ENCODE measurements around the gene SETD6. TPM values are rescaled to one million over a fixed set of nuclear protein-coding genes. Genes with fewer than 3 reads are reported as not detected.
A peak's percentile ranks its signal among the peaks of the same experiment; 100 is the strongest.

Gene SETD6
- total RNA-seq, 1 donor from 2014 or later, result 24.3 TPM

- DNase-seq (ENCODE audit: low spot score), result no peak
These were observed 7.2 kb upstream of the SETD6 start for GRCh38 chr16:58507963-58508670.

GRCh38 chr16:58508671-58509251, 6.6 kb upstream of the SETD6 start:
- DNase-seq (ENCODE audit: low spot score), result no peak

GRCh38 chr16:58509256-58510096, 5.8 kb upstream of the SETD6 start:
- no peak for DNase-seq (ENCODE audit: low spot score)

- DNase-seq (ENCODE audit: low spot score), result no peak
These were observed 5.1 kb upstream of the SETD6 start for GRCh38 chr16:58510097-58510775.

GRCh38 chr16:58510776-58511628, 4.3 kb upstream of the SETD6 start:
- no peak for DNase-seq (ENCODE audit: low spot score)

GRCh38 chr16:58511933-58512815, 3.1 kb upstream of the SETD6 start:
- peak; percentile 70 for DNase-seq (ENCODE audit: low spot score)

- DNase-seq (ENCODE audit: low spot score), result no peak
These were observed 1.4 kb upstream of the SETD6 start for GRCh38 chr16:58513874-58514273.

- no peak for DNase-seq (ENCODE audit: low spot score)
These were observed 802 bp downstream of the SETD6 start for GRCh38 chr16:58515871-58516767.

GRCh38 chr16:58516768-58517107, 1.4 kb downstream of the SETD6 start:
- no peak for DNase-seq (ENCODE audit: low spot score)

GRCh38 chr16:58518083-58518979, 3.0 kb downstream of the SETD6 start:
- no peak for DNase-seq (ENCODE audit: low spot score)

GRCh38 chr16:58518980-58519368, 3.7 kb downstream of the SETD6 start:
- DNase-seq (ENCODE audit: low spot score), result no peak

- DNase-seq (ENCODE audit: low spot score), result no peak
These were observed 4.4 kb downstream of the SETD6 start for GRCh38 chr16:58519707-58520106.

- DNase-seq (ENCODE audit: low spot score), result no peak
These were observed 14.9 kb downstream of the SETD6 start for GRCh38 chr16:58530179-58530578.

- no peak for DNase-seq (ENCODE audit: low spot score)
These were observed 17.1 kb downstream of the SETD6 start for GRCh38 chr16:58532414-58532813.

GRCh38 chr16:58533751-58534470, 18.6 kb downstream of the SETD6 start:
- DNase-seq (ENCODE audit: low spot score), result no peak

GRCh38 chr16:58535100-58535499, 19.8 kb downstream of the SETD6 start:
- no peak for DNase-seq (ENCODE audit: low spot score)

GRCh38 chr16:58536278-58536677, 21.0 kb downstream of the SETD6 start:
- DNase-seq (ENCODE audit: low spot score), result no peak

Measured in mucosa of gallbladder (tissue), 1 donor.